ENCODE data around the gene PRKCZ.
A peak's percentile ranks its signal among the peaks of the same experiment; 100 is the strongest.

The PRKCZ gene

DNA sequence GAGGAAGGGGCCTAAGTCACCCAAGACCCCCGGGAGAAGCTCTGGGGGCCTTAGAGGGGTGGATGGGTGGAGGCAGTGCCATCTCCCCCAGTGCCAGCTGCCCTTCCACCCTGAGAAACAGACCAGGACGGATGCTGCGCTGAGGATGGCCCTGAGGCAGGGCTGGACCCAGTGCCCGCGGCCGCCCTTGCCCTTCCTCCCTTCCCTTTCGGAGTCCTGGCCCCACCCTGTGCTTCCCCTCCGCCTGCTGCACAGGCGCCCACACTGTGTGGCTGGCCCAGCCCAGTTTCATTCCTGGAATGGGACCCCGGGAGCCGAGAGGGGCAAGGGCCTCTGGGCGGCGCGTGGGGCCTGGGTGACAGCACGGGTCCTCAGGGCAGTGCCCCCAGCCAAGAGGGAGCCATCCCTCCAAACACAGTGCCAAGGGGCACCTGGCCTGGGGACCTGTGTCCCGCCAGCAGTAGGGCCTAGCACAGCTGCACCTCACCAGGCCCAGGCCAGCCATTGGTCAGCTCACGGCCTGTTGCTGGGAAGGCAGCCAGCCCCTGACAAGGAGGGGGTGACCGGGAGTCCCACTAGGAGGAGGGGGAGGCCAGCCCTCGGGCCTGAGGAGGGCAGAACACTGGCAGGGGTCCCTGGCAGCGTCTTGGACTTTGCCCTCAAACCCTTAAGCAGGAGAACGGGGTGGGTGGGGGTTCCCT lies 164.5 kb downstream of the PRKCZ start:
- no peak for FAIRE-seq

DNA sequence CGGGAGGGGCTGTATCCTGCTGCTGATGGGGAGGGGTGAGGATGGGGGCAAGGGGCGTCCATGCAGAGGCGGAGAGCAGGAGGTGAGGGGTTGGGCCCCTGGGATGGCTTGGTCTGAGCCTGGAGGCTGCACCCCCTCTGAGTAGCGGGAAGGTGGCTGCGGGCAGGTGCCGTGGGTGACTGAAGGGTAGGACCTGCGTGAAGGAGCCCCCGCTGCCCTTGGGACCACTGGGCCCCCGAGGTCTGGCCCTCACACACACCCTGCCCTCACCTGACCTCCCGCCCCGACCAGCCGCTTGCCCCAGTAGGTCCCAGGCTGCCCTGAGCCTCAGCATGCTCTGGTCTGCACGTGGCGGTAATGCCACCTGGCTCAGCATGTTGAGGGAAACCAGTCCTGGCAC lies 165.1 kb downstream of the PRKCZ start:
- no peak for FAIRE-seq

GRCh38 chr1:2215909-2216766 lies 165.9 kb downstream of the PRKCZ start:
- FAIRE-seq, result no peak

DNA sequence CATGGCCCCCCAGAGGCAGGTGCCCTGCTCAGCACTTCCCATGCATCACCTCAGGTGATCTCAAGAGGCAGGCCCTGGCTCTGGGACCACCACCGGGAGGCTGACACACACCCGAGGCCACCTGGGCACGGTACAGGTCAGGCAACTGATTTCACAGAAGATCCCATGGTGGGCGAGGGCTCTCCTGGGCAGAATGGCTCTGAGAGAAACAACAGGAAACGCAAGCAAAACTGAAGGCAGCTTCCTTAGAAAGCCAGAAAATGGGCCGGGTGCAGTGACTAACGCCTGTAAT lies 166.5 kb downstream of the PRKCZ start:
- no peak for FAIRE-seq

GRCh38 chr1:2221271-2221670 lies 171.1 kb downstream of the PRKCZ start:
- FAIRE-seq, result no peak

- no peak for FAIRE-seq
Observed at GRCh38 chr1:2224170-2224584, 174.0 kb downstream of the PRKCZ start.

GRCh38 chr1:2224631-2225428 lies 174.6 kb downstream of the PRKCZ start:
- no peak for FAIRE-seq

- FAIRE-seq, result no peak
Observed at GRCh38 chr1:2226525-2227345, 176.5 kb downstream of the PRKCZ start.

GRCh38 chr1:2227346-2228156 lies 177.3 kb downstream of the PRKCZ start:
- no peak for FAIRE-seq

DNA sequence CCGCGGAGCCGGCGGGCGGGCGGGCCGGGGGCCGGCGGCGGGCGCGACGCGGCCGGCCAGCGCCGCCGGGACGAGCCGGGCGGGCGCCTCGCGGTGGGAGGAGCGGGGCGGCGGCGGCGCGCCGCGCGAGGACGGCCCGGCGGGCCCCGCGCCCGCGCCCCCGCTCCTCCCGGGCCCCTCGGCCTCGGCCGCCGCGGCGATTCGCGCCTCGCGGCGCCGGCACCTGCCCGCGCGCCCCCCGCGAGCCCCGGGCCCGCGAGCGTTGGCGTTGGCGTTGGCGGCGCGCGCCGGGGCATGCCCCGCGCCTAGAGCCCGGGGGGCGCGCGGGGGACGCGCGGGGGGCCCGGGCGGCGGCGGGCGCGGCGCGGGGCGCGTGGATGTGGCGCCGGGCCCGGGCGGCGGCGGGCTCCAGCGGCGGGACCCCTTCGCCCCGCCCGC lies 178.0 kb downstream of the PRKCZ start, which contains the start of gene SKI:
Gene SKI, plus strand, starts transcription at position 163 of the 438 bp plus-strand sequence. CDS start 448 bp downstream, outside the sequence.
- no peak for FAIRE-seq

- FAIRE-seq, result no peak
Observed at GRCh38 chr1:2228694-2229036, 178.5 kb downstream of the PRKCZ start.

- no peak for FAIRE-seq
Observed at GRCh38 chr1:2229037-2229864, 179.0 kb downstream of the PRKCZ start.

DNA sequence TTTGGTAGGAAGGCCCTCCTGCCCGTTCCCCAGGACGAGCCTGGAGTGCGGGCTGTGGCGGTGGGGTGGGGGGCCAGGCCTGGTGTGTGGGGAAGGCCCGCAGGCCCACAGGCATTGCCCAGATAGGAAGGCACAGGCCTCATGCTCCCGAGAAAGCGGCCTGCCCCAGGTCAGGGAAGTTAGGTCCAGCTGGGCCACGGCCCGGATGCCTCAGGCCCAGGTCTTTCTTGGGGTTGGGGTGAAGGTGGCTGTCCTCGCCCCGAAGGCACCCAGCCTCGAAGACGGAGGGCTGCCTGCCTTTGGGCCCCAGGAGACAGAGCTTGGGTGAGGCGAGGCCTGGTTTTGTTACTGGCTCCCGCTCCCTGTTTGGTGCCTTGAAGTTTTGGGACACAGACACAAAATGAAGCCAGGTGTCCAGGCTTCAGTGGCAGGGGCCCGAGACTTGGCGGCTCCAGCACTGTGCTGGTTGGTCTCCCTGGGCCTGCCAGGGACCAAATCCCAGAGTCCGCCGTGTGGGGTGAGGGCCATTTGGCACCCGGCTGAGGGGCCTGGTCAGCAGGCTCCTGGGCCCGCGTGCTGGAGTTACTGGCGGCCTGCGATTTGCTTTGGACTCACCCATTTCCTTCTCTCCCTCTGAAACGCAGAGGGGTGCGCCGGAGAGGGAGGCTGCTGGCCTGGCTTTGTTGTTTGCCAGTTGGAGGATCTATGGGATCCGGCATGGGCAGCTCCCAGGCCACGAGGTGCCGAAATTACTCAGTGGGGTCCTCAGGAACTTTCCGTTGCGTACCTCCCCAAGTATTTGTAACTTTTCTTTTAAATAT lies 179.9 kb downstream of the PRKCZ start:
- no peak for FAIRE-seq

- no peak for FAIRE-seq
Observed at GRCh38 chr1:2230781-2231531, 180.7 kb downstream of the PRKCZ start.

- peak; percentile 96 for FAIRE-seq
Observed at GRCh38 chr1:2231532-2232254, 181.5 kb downstream of the PRKCZ start.

DNA sequence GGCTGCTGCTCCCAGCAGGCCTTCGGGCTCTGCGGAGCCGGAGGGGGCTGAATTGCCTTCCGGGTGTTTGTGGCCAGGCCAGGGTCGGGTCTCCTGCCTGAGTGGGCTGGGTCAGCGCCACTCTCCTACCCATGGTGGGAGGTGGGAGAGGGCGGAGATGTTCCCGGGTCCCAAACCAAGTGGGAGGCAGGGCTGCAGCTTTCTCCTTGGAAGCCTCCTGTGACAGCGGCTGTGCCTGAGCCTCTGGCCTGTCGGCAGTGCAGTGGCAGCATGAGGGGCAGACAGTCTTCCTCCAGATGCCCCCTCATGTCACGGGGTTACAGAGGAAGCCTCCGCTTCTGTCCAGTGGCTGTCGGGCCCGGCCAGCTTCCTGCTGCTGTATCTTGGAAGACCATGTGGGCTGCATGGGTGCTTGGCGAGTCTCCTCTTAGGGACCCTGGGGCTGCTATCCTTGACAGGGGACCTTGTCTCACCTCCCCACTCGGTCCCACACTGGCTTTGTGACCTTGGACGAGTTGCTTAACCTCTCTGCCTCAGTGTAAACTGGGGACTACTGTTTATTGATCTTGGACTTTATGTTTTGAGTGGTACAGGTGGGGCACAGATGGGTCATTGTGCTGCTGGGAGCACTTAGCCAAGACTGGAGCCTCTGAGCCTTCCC lies 182.2 kb downstream of the PRKCZ start:
- FAIRE-seq, result no peak

- no peak for FAIRE-seq
Observed at GRCh38 chr1:2232916-2233438, 182.8 kb downstream of the PRKCZ start.

Data from endometrium (tissue), 2 donors.